ENCODE measurements around the gene FBXL7.

FBXL7 gene

GRCh38 chr5:15579193-15579990 is 79.4 kb downstream of the FBXL7 start:
- no peaks in the 10 kb centered on the region for H3K27me3 ChIP-seq (replicated peaks)
- H3K36me3 ChIP-seq (replicated peaks): no peaks in the 10 kb centered on the region
- TF ChIP-seq CTCF (IDR thresholded peaks at IDR 0.05; ENCODE audit: low read depth, low read length, missing control alignments): no peak
- no peak for DNase-seq
- H3K4me3 ChIP-seq (ENCODE audit: low read depth, low read length): no peak overlapping the region
- in situ Hi-C loops (cut with HindIII; ENCODE audit: low pct_ligation_motif_present, low sequenced_read_pairs): no loop called here
- no peak overlapping the region for H3K27ac ChIP-seq

GRCh38 chr5:15584528-15584927 is 84.5 kb downstream of the FBXL7 start:
- H3K27me3 ChIP-seq (replicated peaks): no peaks in the 10 kb centered on the region
- in situ Hi-C loops (cut with HindIII; ENCODE audit: low pct_ligation_motif_present, low sequenced_read_pairs): no loop called here
- TF ChIP-seq CTCF (IDR thresholded peaks at IDR 0.05; ENCODE audit: low read depth, low read length, missing control alignments): no peak
- H3K4me3 ChIP-seq (ENCODE audit: low read depth, low read length): no peak overlapping the region
- H3K27ac ChIP-seq: no peak overlapping the region
- no peaks in the 10 kb centered on the region for H3K36me3 ChIP-seq (replicated peaks)
- no peak for DNase-seq

- Histone ChIP-seq H3K27me3 (replicated peaks) (no peaks in the 10 kb centered on the region), H3K4me3 (ENCODE audit: low read depth, low read length) (no peak overlapping the region), H3K36me3 (replicated peaks) (no peaks in the 10 kb centered on the region), H3K27ac (no peak overlapping the region)
- in situ Hi-C loops (cut with HindIII; ENCODE audit: low pct_ligation_motif_present, low sequenced_read_pairs): no loop called here
- no peak for DNase-seq
- TF ChIP-seq CTCF (IDR thresholded peaks at IDR 0.05; ENCODE audit: low read depth, low read length, missing control alignments): no peak
Observed at GRCh38 chr5:15585128-15585527, 85.1 kb downstream of the FBXL7 start.

- Histone ChIP-seq H3K36me3 (replicated peaks) (no peaks in the 10 kb centered on the region), H3K4me3 (ENCODE audit: low read depth, low read length) (no peak overlapping the region), H3K27ac (no peak overlapping the region), H3K27me3 (replicated peaks) (no peaks in the 10 kb centered on the region)
- no peak for DNase-seq
- TF ChIP-seq CTCF (IDR thresholded peaks at IDR 0.05; ENCODE audit: low read depth, low read length, missing control alignments): no peak
- in situ Hi-C loops (cut with HindIII; ENCODE audit: low pct_ligation_motif_present, low sequenced_read_pairs): no loop called here
Observed at GRCh38 chr5:15585841-15586591, 86.0 kb downstream of the FBXL7 start.

- Histone ChIP-seq H3K27ac (no peak overlapping the region), H3K27me3 (replicated peaks) (no peaks in the 10 kb centered on the region), H3K36me3 (replicated peaks) (no peaks in the 10 kb centered on the region), H3K4me3 (ENCODE audit: low read depth, low read length) (no peak overlapping the region)
- in situ Hi-C loops (cut with HindIII; ENCODE audit: low pct_ligation_motif_present, low sequenced_read_pairs): no loop called here
- no peak for TF ChIP-seq CTCF (IDR thresholded peaks at IDR 0.05; ENCODE audit: low read depth, low read length, missing control alignments)
- no peak for DNase-seq
Observed at GRCh38 chr5:15587916-15588315, 87.9 kb downstream of the FBXL7 start.

Measured in brain microvascular endothelial cell (primary cell).